Left cardiac atrium (tissue), 2 donors: Measurements from ENCODE around the gene NMU. TPM values are rescaled to one million over a fixed set of nuclear protein-coding genes. Genes with fewer than 3 reads are reported as not detected.

Experiments
- total RNA-seq, 2 donors: library from RNA; stranded (reverse); fragmentation: NEBNext Ultra II Directional; extraction: Animal tissue kit (Norgen Biotek cat#: 25700); gene quantifications; one replicate each; pipeline ENCODE4 v1.2.1, GENCODE V29; 2021
- donor health status: DM: no; HTN: yes; CAD: no; lungs with severe emphysema.
- donor health status: DM: yes; HTN: yes; CAD: no.

Gene NMU
- total RNA-seq, 2 donors from 2014 or later = not detected

Other genes with a start within 250 kb of the NMU start
- 100 to 1,000 TPM in 1 of 2 donors, 10 to 100 TPM in 1; 54.6 to 101 TPM for gene TMEM165, start 240.3 kb downstream of the NMU start, total RNA-seq
- 10 to 100 TPM; 26.8 to 33.5 TPM for gene CLOCK, start 89.4 kb downstream of the NMU start, total RNA-seq
- gene PDCL2, start 44.1 kb downstream of the NMU start, total RNA-seq = not detected
- gene EXOC1L, start 183.5 kb upstream of the NMU start, total RNA-seq = not detected
- gene EXOC1, start 217.3 kb upstream of the NMU start, total RNA-seq = 10 to 100 TPM; 22.4 to 22.5 TPM